ENCODE data around the gene EIF4EBP2. TPM values are rescaled to one million over a fixed set of nuclear protein-coding genes. Genes with fewer than 3 reads are reported as not detected.

The EIF4EBP2 gene
- total and polyA plus RNA-seq, 2 experiments from 2014 or later, result 43.1 to 77.1 TPM

- DNase-seq (ENCODE audit: low spot score), result no peak
- no peak overlapping the region for H3K4me3 ChIP-seq
- H3K9me3 ChIP-seq (ENCODE audit: low read depth), result no peaks in the 10 kb centered on the region
- H3K27ac ChIP-seq, result no peak overlapping the region
- H3K79me2 ChIP-seq, result no peaks in the 10 kb centered on the region
- no peaks in the 10 kb centered on the region for H3K36me3 ChIP-seq (replicated peaks; ENCODE audit: insufficient read depth, low read depth)
- peaks cover 5% of the 10 kb centered on the region for H3K4me1 ChIP-seq (ENCODE audit: insufficient read depth)
- no peaks in the 10 kb centered on the region for H3K27me3 ChIP-seq
- H4K20me1 ChIP-seq (ENCODE audit: insufficient read depth, poor library complexity, severe bottlenecking), result no peaks in the 10 kb centered on the region
- no peak overlapping the region for H2AFZ ChIP-seq
- no peaks in the 10 kb centered on the region for H3K9me2 ChIP-seq (replicated peaks; ENCODE audit: insufficient read depth)
- WGBS (ENCODE audit: low lambda C conversion rate, missing lambda C conversion rate), result 47% methylated on average over 2 of the region's 2 CpGs
- no peak for TF ChIP-seq EZH2 (IDR thresholded peaks at IDR 0.05; ENCODE audit: borderline replicate concordance)
- TF ChIP-seq CTCF (IDR thresholded peaks at IDR 0.05; ENCODE audit: poor library complexity), result no peak
- TF ChIP-seq EZH2phosphoT487 (IDR thresholded peaks at IDR 0.05; ENCODE audit: low read depth, severe bottlenecking, unreplicated experiment), result no peak
- H3K4me2 ChIP-seq, result no peak overlapping the region
Observed at GRCh38 chr10:70364772-70365091, 39.2 kb upstream of the EIF4EBP2 start.

GRCh38 chr10:70367195-70367796, 36.6 kb upstream of the EIF4EBP2 start:
- peak overlapping the region; percentile 20 for H3K4me2 ChIP-seq
- TF ChIP-seq CTCF (IDR thresholded peaks at IDR 0.05; ENCODE audit: poor library complexity), result no peak
- no peak for TF ChIP-seq EZH2 (IDR thresholded peaks at IDR 0.05; ENCODE audit: borderline replicate concordance)
- TF ChIP-seq EZH2phosphoT487 (IDR thresholded peaks at IDR 0.05; ENCODE audit: low read depth, severe bottlenecking, unreplicated experiment), result no peak

GRCh38 chr10:70368774-70369482, 35.0 kb upstream of the EIF4EBP2 start:
- Histone ChIP-seq H3K4me3 (no peak overlapping the region), H2AFZ (no peak overlapping the region), H3K27ac (no peak overlapping the region), H3K27me3 (no peaks in the 10 kb centered on the region), H4K20me1 (ENCODE audit: insufficient read depth, poor library complexity, severe bottlenecking) (no peaks in the 10 kb centered on the region), H3K9me2 (replicated peaks; ENCODE audit: insufficient read depth) (no peaks in the 10 kb centered on the region), H3K9me3 (ENCODE audit: low read depth) (no peaks in the 10 kb centered on the region), H3K79me2 (no peaks in the 10 kb centered on the region), H3K36me3 (replicated peaks; ENCODE audit: insufficient read depth, low read depth) (no peaks in the 10 kb centered on the region), H3K4me2 (no peak overlapping the region), H3K4me1 (ENCODE audit: insufficient read depth) (peaks cover 3% of the 10 kb centered on the region)
- WGBS (ENCODE audit: low lambda C conversion rate, missing lambda C conversion rate), result 78% methylated on average over 10 of the region's 10 CpGs
- TF ChIP-seq EZH2 (IDR thresholded peaks at IDR 0.05; ENCODE audit: borderline replicate concordance), result no peak
- TF ChIP-seq CTCF (IDR thresholded peaks at IDR 0.05; ENCODE audit: poor library complexity), result no peak
- no peak for TF ChIP-seq EZH2phosphoT487 (IDR thresholded peaks at IDR 0.05; ENCODE audit: low read depth, severe bottlenecking, unreplicated experiment)
- DNase-seq (ENCODE audit: low spot score), result no peak

More at GRCh38 chr10:70367195-70367796, 36.6 kb upstream of the EIF4EBP2 start:
- Histone ChIP-seq H3K27me3 (no peaks in the 10 kb centered on the region), H3K36me3 (replicated peaks; ENCODE audit: insufficient read depth, low read depth) (no peaks in the 10 kb centered on the region), H3K79me2 (no peaks in the 10 kb centered on the region), H3K4me3 (no peak overlapping the region), H3K4me1 (ENCODE audit: insufficient read depth) (peaks cover 5% of the 10 kb centered on the region), H3K9me3 (ENCODE audit: low read depth) (no peaks in the 10 kb centered on the region), H3K27ac (no peak overlapping the region), H2AFZ (no peak overlapping the region), H4K20me1 (ENCODE audit: insufficient read depth, poor library complexity, severe bottlenecking) (no peaks in the 10 kb centered on the region), H3K9me2 (replicated peaks; ENCODE audit: insufficient read depth) (no peaks in the 10 kb centered on the region)
- DNase-seq (ENCODE audit: low spot score), result no peak
- WGBS (ENCODE audit: low lambda C conversion rate, missing lambda C conversion rate), result 83% methylated on average over 8 of the region's 8 CpGs
